ENCODE measurements around the gene ACAD11. TPM values are rescaled to one million over a fixed set of nuclear protein-coding genes. Genes with fewer than 3 reads are reported as not detected.

ACAD11 gene
- total RNA-seq, 1 donor from 2014 or later, result 10.7 TPM

- intact Hi-C loops (cut with DNase I), result no loop called here
- Histone ChIP-seq H3K4me3 (no peak overlapping the region), H3K27me3 (no peaks in the 10 kb centered on the region), H3K9me3 (no peaks in the 10 kb centered on the region), H3K36me3 (peaks cover 0 to under 1% of the 10 kb centered on the region in 2 donors), H3K4me1 (peaks cover 0 to 21% of the 10 kb centered on the region in 2 donors), H3K27ac (peak overlapping the region in 1 of 2 donors; percentile 18)
- TF ChIP-seq, protein P1, sequence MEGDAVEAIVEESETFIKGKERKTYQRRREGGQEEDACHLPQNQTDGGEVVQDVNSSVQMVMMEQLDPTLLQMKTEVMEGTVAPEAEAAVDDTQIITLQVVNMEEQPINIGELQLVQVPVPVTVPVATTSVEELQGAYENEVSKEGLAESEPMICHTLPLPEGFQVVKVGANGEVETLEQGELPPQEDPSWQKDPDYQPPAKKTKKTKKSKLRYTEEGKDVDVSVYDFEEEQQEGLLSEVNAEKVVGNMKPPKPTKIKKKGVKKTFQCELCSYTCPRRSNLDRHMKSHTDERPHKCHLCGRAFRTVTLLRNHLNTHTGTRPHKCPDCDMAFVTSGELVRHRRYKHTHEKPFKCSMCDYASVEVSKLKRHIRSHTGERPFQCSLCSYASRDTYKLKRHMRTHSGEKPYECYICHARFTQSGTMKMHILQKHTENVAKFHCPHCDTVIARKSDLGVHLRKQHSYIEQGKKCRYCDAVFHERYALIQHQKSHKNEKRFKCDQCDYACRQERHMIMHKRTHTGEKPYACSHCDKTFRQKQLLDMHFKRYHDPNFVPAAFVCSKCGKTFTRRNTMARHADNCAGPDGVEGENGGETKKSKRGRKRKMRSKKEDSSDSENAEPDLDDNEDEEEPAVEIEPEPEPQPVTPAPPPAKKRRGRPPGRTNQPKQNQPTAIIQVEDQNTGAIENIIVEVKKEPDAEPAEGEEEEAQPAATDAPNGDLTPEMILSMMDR (IDR thresholded peaks at IDR 0.05), result no peak
- DNase-seq (ENCODE audit: low spot score in 2 of 2), result no peak
Observed at GRCh38 chr3:132595014-132595413, 64.6 kb downstream of the ACAD11 start.

GRCh38 chr3:132594498-132594897 is 65.1 kb downstream of the ACAD11 start:
- no peak for DNase-seq (ENCODE audit: low spot score in 2 of 2)
- H3K27ac ChIP-seq, result peak overlapping the region in 1 of 2 donors; percentile 18
- no peaks in the 10 kb centered on the region for H3K27me3 ChIP-seq
- no peaks in the 10 kb centered on the region for H3K9me3 ChIP-seq
- no peaks in the 10 kb centered on the region for H3K36me3 ChIP-seq
- H3K4me1 ChIP-seq, result peaks cover 0 to 21% of the 10 kb centered on the region in 2 donors
- no peak overlapping the region for H3K4me3 ChIP-seq
- TF ChIP-seq, protein P1 (IDR thresholded peaks at IDR 0.05), result no peak
- intact Hi-C loops (cut with DNase I), result no loop called here

DNA sequence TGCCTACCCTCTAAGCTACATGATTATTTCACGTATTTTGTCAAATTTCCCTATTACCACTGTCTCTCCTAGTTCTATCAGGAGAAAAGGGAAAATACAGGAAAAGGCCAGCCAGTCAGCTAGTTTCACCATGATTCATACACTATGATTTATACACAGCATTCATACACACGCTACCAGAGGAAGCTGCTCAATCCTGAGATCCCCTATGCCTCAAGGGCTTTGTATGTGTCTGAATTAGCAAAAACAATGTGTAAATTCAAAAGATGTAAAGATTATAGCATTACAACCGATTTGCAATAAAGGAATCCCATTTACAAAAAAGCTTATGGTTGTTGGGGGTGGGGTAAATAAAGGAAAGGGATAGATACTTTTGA is 65.7 kb downstream of the ACAD11 start:
- Histone ChIP-seq H3K36me3 (no peaks in the 10 kb centered on the region), H3K4me1 (peaks cover 0 to 21% of the 10 kb centered on the region in 2 donors), H3K4me3 (no peak overlapping the region), H3K27me3 (no peaks in the 10 kb centered on the region), H3K27ac (peak overlapping the region; percentile 39 to 63), H3K9me3 (no peaks in the 10 kb centered on the region)
- DNase-seq (ENCODE audit: low spot score in 2 of 2), result no peak
- TF ChIP-seq, protein P1 (IDR thresholded peaks at IDR 0.05), result no peak
- intact Hi-C loops (cut with DNase I), result no loop called here

GRCh38 chr3:132593241-132593946 is 66.2 kb downstream of the ACAD11 start:
- Histone ChIP-seq H3K27ac (peak overlapping the region; percentile 39 to 63), H3K9me3 (no peaks in the 10 kb centered on the region), H3K4me3 (no peak overlapping the region), H3K27me3 (no peaks in the 10 kb centered on the region), H3K4me1 (peaks cover 0 to 17% of the 10 kb centered on the region in 2 donors), H3K36me3 (no peaks in the 10 kb centered on the region)
- intact Hi-C loops (cut with DNase I), result no loop called here
- DNase-seq (ENCODE audit: low spot score in 2 of 2), result no peak
- TF ChIP-seq, protein P1 (IDR thresholded peaks at IDR 0.05), result no peak

GRCh38 chr3:132592216-132592615 is 67.4 kb downstream of the ACAD11 start:
- Histone ChIP-seq H3K9me3 (no peaks in the 10 kb centered on the region), H3K27me3 (no peaks in the 10 kb centered on the region), H3K4me1 (peaks cover 0 to 17% of the 10 kb centered on the region in 2 donors), H3K4me3 (no peak overlapping the region), H3K27ac (no peak overlapping the region), H3K36me3 (no peaks in the 10 kb centered on the region)
- no peak for DNase-seq (ENCODE audit: low spot score in 2 of 2)
- TF ChIP-seq, protein P1 (IDR thresholded peaks at IDR 0.05), result no peak
- intact Hi-C loops (cut with DNase I), result no loop called here

Data from ascending aorta (tissue), 2 donors.